AG10803 (cell line): Measurements from ENCODE around the gene GDI2.
"Not testable (repeated sequence)": the region's sequence is repeated elsewhere in the genome, so short reads cannot be mapped to it uniquely, and the experiment has no call there.

Experiments
- DNase-seq: peaks from one replicate; pipeline ENCODE4 v3.0.0; 2010; ENCODE audit warnings: low read depth
- H3K4me3 ChIP-seq: 2 replicates; pipeline ENCODE4 v1.5.1; 2011; ENCODE audit warnings: mild to moderate bottlenecking, low read length, control low read depth
- TF ChIP-seq, protein P1 (sequence below): conservative IDR thresholded peaks from 2 replicates; pipeline ENCODE4 v1.5.1; 2011; ENCODE audit warnings: mild to moderate bottlenecking, low read length, control low read depth, inconsistent platforms

GDI2 gene

GRCh38 chr10:5813341-5814109 is at the start of gene GDI2:
TSS of gene GDI2 (minus strand) at chr10:5813434. CDS start at chr10:5813258, 176 bp downstream.
- DNase-seq: peak; percentile 96
- peak within 1 kb of the TSS; percentile 86 for H3K4me3 ChIP-seq
- TF ChIP-seq, protein P1, sequence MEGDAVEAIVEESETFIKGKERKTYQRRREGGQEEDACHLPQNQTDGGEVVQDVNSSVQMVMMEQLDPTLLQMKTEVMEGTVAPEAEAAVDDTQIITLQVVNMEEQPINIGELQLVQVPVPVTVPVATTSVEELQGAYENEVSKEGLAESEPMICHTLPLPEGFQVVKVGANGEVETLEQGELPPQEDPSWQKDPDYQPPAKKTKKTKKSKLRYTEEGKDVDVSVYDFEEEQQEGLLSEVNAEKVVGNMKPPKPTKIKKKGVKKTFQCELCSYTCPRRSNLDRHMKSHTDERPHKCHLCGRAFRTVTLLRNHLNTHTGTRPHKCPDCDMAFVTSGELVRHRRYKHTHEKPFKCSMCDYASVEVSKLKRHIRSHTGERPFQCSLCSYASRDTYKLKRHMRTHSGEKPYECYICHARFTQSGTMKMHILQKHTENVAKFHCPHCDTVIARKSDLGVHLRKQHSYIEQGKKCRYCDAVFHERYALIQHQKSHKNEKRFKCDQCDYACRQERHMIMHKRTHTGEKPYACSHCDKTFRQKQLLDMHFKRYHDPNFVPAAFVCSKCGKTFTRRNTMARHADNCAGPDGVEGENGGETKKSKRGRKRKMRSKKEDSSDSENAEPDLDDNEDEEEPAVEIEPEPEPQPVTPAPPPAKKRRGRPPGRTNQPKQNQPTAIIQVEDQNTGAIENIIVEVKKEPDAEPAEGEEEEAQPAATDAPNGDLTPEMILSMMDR: no peak

DNA sequence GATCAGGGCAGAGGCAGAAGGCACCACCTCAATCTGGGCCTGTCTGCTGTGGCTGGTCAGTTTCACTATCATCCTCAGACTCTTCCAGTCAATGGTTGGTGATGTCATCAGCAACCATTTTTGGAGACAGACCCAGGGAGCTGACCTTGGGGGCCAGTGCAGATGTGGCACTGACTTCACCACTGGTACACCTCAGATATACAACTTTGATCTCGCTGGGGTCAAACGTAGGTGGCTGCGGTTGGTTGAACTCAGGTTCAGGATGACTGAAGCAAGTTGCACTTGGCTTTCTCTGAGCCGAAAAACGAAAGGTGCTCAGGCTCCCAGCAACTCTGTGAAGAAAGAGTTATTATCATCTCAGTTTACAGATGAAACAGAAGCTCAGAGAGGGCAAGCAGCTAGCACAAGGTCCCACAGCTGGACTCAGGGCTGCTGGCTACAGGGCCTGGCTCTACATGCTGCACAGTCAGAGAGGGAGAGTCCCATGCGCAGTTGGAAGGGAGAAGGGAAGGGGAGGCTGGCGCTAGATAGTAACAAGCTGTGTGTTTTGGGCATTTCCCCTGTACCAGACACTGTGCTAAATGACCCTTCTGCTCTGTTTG is 49.2 kb upstream of the GDI2 start:
- TF ChIP-seq, protein P1: no peak
- no peak overlapping the region for H3K4me3 ChIP-seq
- no peak for DNase-seq

GRCh38 chr10:5860066-5860465 is 46.8 kb upstream of the GDI2 start:
- no peak overlapping the region for H3K4me3 ChIP-seq
- DNase-seq: no peak
- TF ChIP-seq, protein P1: no peak

GRCh38 chr10:5858811-5859210 is 45.6 kb upstream of the GDI2 start:
- DNase-seq: no peak
- no peak overlapping the region for H3K4me3 ChIP-seq
- TF ChIP-seq, protein P1: no peak

- H3K4me3 ChIP-seq: no peak overlapping the region
- TF ChIP-seq, protein P1: no peak
- no peak for DNase-seq
These were observed 43.4 kb upstream of the GDI2 start for GRCh38 chr10:5856701-5857004.

GRCh38 chr10:5855979-5856700 is 42.9 kb upstream of the GDI2 start:
- no peak for DNase-seq
- TF ChIP-seq, protein P1: no peak
- H3K4me3 ChIP-seq: no peak overlapping the region

- no peak overlapping the region for H3K4me3 ChIP-seq
- DNase-seq: no peak
- TF ChIP-seq, protein P1: no peak
These were observed 40.9 kb upstream of the GDI2 start for GRCh38 chr10:5854131-5854475.

DNA sequence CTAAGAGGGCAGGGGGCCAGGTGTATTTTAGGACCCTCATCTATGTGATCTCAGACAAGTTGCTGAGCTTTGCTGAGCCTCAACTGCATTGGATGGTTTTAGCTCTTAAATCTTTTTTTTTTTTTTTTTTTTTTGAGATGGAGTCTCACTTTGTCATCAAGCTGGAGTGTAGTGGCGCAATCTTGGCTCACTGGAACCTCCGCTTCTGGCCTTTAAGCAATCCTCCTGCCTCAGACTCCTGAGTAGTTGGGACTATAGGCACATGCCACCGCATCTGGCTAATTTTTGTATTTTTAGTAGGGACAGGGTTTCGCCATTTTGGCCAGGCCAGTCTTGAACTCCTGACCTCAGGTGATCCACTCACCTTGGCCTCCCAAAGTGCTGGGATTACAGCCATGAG is 33.4 kb upstream of the GDI2 start:
- not testable (repeated sequence) for DNase-seq, H3K4me3 ChIP-seq
